ENCODE data around the gene GALNT10. TPM values are rescaled to one million over a fixed set of nuclear protein-coding genes. Genes with fewer than 3 reads are reported as not detected.

The GALNT10 gene
- polyA plus RNA-seq, 2 of the 4 experiments (the other 2 are of a cell fraction), result 110 to 156 TPM

- no peak for TF ChIP-seq FOSL2 (IDR thresholded peaks at IDR 0.05)
- TF ChIP-seq FOSL2 (CRISPR knock-in tag; IDR thresholded peaks at IDR 0.05), result no peak
- TF ChIP-seq E2F6 (IDR thresholded peaks at IDR 0.05; ENCODE audit: borderline replicate concordance, low read depth), result peak; percentile 28; the same call in 1 of the 2 replicates
Measured at GRCh38 chr5:154445422-154446194, 255.1 kb downstream of the GALNT10 start, which contains the start of gene SAP30L (continued).

- ChIA-PET POLR2A (interaction anchor here (1.1 kb wide), 1 partner anchor 256 kb away, joined by 3 read pairs; the partner anchor contains the start of gene GALNT10), CTCF (interaction anchor here (4.8 kb wide), 1 partner anchor 20 kb away, joined by 24 read pairs; no protein-coding TSS in a partner anchor)
- H3K27ac ChIP-seq, result peak overlapping the region; percentile 70 to 96
- peak overlapping the region; percentile 95 for H3K4me3 ChIP-seq
- H3K9me3 ChIP-seq, result no peaks in the 10 kb centered on the region
- peaks cover 29% of the 10 kb centered on the region for H3K4me1 ChIP-seq
- no peak for FAIRE-seq
- 1% methylated on average over 12 of the region's 87 CpGs for WGBS (ENCODE audit: missing lambda C conversion rate)
- DNase-seq (ENCODE audit: low read depth in 1 of 2, low spot score in 1 of 2), result peak; percentile 39 to 46
- H3K4me2 ChIP-seq, result peak overlapping the region; percentile 95
- TF ChIP-seq PHF8 (IDR thresholded peaks at IDR 0.05; ENCODE audit: borderline replicate concordance, low read depth) (peak; percentile 51; the same call in 1 of the 2 replicates), TP53 (CRISPR knock-in tag; IDR thresholded peaks at IDR 0.05) (no peak)
- peak; percentile 55 to 57 for ATAC-seq
Measured at GRCh38 chr5:154446195-154447088, 255.9 kb downstream of the GALNT10 start.

GRCh38 chr5:154447089-154447725 is 256.7 kb downstream of the GALNT10 start:
- POLR2A ChIA-PET, result interaction anchor here (1.1 kb wide), 1 partner anchor 257 kb away, joined by 3 read pairs; the partner anchor contains the start of gene GALNT10
- peak overlapping the region; percentile 95 for H3K4me3 ChIP-seq
- 22% methylated on average over 10 of the region's 10 CpGs for WGBS (ENCODE audit: missing lambda C conversion rate)
- no peak for FAIRE-seq
- TF ChIP-seq HOXA7 (CRISPR knock-in tag; IDR thresholded peaks at IDR 0.05), result no peak
- TF ChIP-seq RFX5 (IDR thresholded peaks at IDR 0.05), result no peak
- no peak for TF ChIP-seq SMC3 (IDR thresholded peaks at IDR 0.05)
- no peak for TF ChIP-seq E2F6 (IDR thresholded peaks at IDR 0.05; ENCODE audit: borderline replicate concordance, low read depth)
- no peak for TF ChIP-seq JUN (IDR thresholded peaks at IDR 0.05)
- no peak for TF ChIP-seq FOXS1 (CRISPR knock-in tag; IDR thresholded peaks at IDR 0.05)
- TF ChIP-seq TP53 (CRISPR knock-in tag; IDR thresholded peaks at IDR 0.05), result no peak
- TF ChIP-seq EHF (CRISPR knock-in tag; IDR thresholded peaks at IDR 0.05), result no peak
- no peak for TF ChIP-seq CBX2 (IDR thresholded peaks at IDR 0.05; ENCODE audit: borderline replicate concordance, low read depth)
- no peak for TF ChIP-seq USF2 (IDR thresholded peaks at IDR 0.05)
- no peak for TF ChIP-seq MAFK (IDR thresholded peaks at IDR 0.05; ENCODE audit: partially characterized antibody)
- no peak for TF ChIP-seq BHLHE40 (IDR thresholded peaks at IDR 0.05; ENCODE audit: low read depth, low read length)
- no peak for TF ChIP-seq FOSB (CRISPR knock-in tag; IDR thresholded peaks at IDR 0.05)
- TF ChIP-seq KDM5A (IDR thresholded peaks at IDR 0.05), result no peak
- no peak for TF ChIP-seq RAD21 (conservative IDR thresholded peaks at IDR 0.05 in 1 of 2, IDR thresholded peaks at IDR 0.05 in 1 of 2)
- no peak for TF ChIP-seq KDM1A (IDR thresholded peaks at IDR 0.05; ENCODE audit: low read depth)
- CTCF ChIA-PET, result interaction anchor here (1.0 to 4.8 kb wide), 4 partner anchors 14 to 193 kb away, joined by 3 to 24 read pairs (median 6); no protein-coding TSS in a partner anchor
- peaks cover 29% of the 10 kb centered on the region for H3K4me1 ChIP-seq
- no peaks in the 10 kb centered on the region for H3K9me3 ChIP-seq
- DNase-seq (ENCODE audit: low read depth in 1 of 2, low spot score in 1 of 2), result peak in 1 of 2 experiments; percentile 34
- peak overlapping the region; percentile 70 to 96; a peak in 5 of 6 replicates for H3K27ac ChIP-seq
- peak overlapping the region; percentile 95 for H3K4me2 ChIP-seq
- peak; percentile 1 to 2; a peak in 3 of 6 replicates for ATAC-seq
